SK-N-SH treated with all-trans-retinoic acid at 6 μM for 48 hours (cell line): ENCODE results near the gene HMX1.
A peak's percentile ranks its signal among the peaks of the same experiment; 100 is the strongest.

Source experiments
- ATAC-seq: fragments of 200-7000 bp; cut with Tn5 transposase; 3 replicates; pipeline ENCODE4 v1.9.1; 2020; ENCODE audit warnings: mild to moderate bottlenecking, moderate library complexity
- ARNTL ChIP-seq: fragments of 450-650 bp; formaldehyde crosslinking; IDR thresholded peaks from 2 replicates; pipeline ENCODE4 v1.5.0; 2020; ENCODE audit warnings: low read depth, mild to moderate bottlenecking, moderate library complexity, borderline replicate concordance
- BACH2 ChIP-seq: fragments of 250-450 bp; sonication (Bioruptor Pico); IDR thresholded peaks from 2 replicates; pipeline ENCODE4 v1.9.0; 2021; ENCODE audit warnings: mild to moderate bottlenecking, borderline replicate concordance
- CSDC2 ChIP-seq: fragments of 250-450 bp; sonication (Bioruptor Pico); IDR thresholded peaks from 2 replicates; pipeline ENCODE4 v1.5.0; 2020; ENCODE audit warnings: mild to moderate bottlenecking, moderate library complexity
- ESRRG ChIP-seq: fragments of 250-450 bp; sonication (Bioruptor Pico); IDR thresholded peaks from 2 replicates; pipeline ENCODE4 v1.6.1; 2021; ENCODE audit warnings: mild to moderate bottlenecking
- GLIS3 ChIP-seq: fragments of 250-450 bp; sonication (Bioruptor Pico); IDR thresholded peaks from 2 replicates; pipeline ENCODE4 v1.5.0; 2020; ENCODE audit warnings: mild to moderate bottlenecking, moderate library complexity
- ISL1 ChIP-seq: fragments of 250-450 bp; sonication (Bioruptor Pico); IDR thresholded peaks from 2 replicates; pipeline ENCODE4 v2.1.2; 2022; ENCODE audit warnings: mild to moderate bottlenecking, moderate library complexity
- OSR1 ChIP-seq: fragments of 250-450 bp; sonication (Bioruptor Pico); IDR thresholded peaks from 2 replicates; pipeline ENCODE4 v1.8.0; 2022; ENCODE audit warnings: moderate library complexity, mild to moderate bottlenecking, inconsistent platforms
- RARB ChIP-seq: fragments of 250-450 bp; sonication (Bioruptor Pico); IDR thresholded peaks from 2 replicates; pipeline ENCODE4 v1.8.0; 2021; ENCODE audit warnings: mild to moderate bottlenecking, moderate library complexity
- SNAI2 ChIP-seq: fragments of 250-450 bp; sonication (Bioruptor Pico); IDR thresholded peaks from 2 replicates; pipeline ENCODE4 v1.5.0; 2020; ENCODE audit warnings: mild to moderate bottlenecking, moderate library complexity
- TCF4 ChIP-seq: fragments of 250-450 bp; sonication (Bioruptor Pico); IDR thresholded peaks from 2 replicates; pipeline ENCODE4 v1.8.0; 2021; ENCODE audit warnings: mild to moderate bottlenecking, moderate library complexity, borderline replicate concordance
- ZC3H10 ChIP-seq: fragments of 250-450 bp; sonication (Bioruptor Pico); IDR thresholded peaks from 2 replicates; pipeline ENCODE4 v1.5.1; 2021; ENCODE audit warnings: mild to moderate bottlenecking, moderate library complexity
- ZFP3 ChIP-seq: fragments of 250-450 bp; sonication (Bioruptor Pico); IDR thresholded peaks from 2 replicates; pipeline ENCODE4 v1.5.0; 2020; ENCODE audit warnings: mild to moderate bottlenecking, moderate library complexity
- ZFP30 ChIP-seq: fragments of 450-650 bp; formaldehyde crosslinking; IDR thresholded peaks from 2 replicates; pipeline ENCODE4 v1.5.0; 2022; ENCODE audit warnings: mild to moderate bottlenecking, moderate library complexity
- ZNF565 ChIP-seq: fragments of 450-650 bp; formaldehyde crosslinking; conservative IDR thresholded peaks from 2 replicates; pipeline ENCODE4 v1.5.0; 2020; ENCODE audit warnings: low read depth, mild to moderate bottlenecking, moderate library complexity
- ZNF8 ChIP-seq: fragments of 450-650 bp; formaldehyde crosslinking; IDR thresholded peaks from 2 replicates; pipeline ENCODE4 v1.5.0; 2020; ENCODE audit warnings: mild to moderate bottlenecking, moderate library complexity
- TF ChIP-seq, protein P1 (sequence below): fragments of 250-450 bp; sonication (Bioruptor Pico); IDR thresholded peaks from 2 replicates; pipeline ENCODE4 v1.5.1; 2020; ENCODE audit warnings: low read depth, mild to moderate bottlenecking, moderate library complexity
- TF ChIP-seq, protein P2 (sequence below): fragments of 250-450 bp; sonication (Bioruptor Pico); IDR thresholded peaks from 2 replicates; pipeline ENCODE4 v1.5.1; 2021; ENCODE audit warnings: mild to moderate bottlenecking, moderate library complexity
- TF ChIP-seq, protein P3 (sequence below): fragments of 250-450 bp; sonication (Bioruptor Pico); IDR thresholded peaks from 2 replicates; pipeline ENCODE4 v1.5.0; 2020; ENCODE audit warnings: mild to moderate bottlenecking, moderate library complexity
- TF ChIP-seq, protein P4 (sequence below): fragments of 250-450 bp; sonication (Bioruptor Pico); IDR thresholded peaks from 2 replicates; pipeline ENCODE4 v1.8.0; 2020; ENCODE audit warnings: mild to moderate bottlenecking, moderate library complexity, borderline replicate concordance

The HMX1 gene

DNA sequence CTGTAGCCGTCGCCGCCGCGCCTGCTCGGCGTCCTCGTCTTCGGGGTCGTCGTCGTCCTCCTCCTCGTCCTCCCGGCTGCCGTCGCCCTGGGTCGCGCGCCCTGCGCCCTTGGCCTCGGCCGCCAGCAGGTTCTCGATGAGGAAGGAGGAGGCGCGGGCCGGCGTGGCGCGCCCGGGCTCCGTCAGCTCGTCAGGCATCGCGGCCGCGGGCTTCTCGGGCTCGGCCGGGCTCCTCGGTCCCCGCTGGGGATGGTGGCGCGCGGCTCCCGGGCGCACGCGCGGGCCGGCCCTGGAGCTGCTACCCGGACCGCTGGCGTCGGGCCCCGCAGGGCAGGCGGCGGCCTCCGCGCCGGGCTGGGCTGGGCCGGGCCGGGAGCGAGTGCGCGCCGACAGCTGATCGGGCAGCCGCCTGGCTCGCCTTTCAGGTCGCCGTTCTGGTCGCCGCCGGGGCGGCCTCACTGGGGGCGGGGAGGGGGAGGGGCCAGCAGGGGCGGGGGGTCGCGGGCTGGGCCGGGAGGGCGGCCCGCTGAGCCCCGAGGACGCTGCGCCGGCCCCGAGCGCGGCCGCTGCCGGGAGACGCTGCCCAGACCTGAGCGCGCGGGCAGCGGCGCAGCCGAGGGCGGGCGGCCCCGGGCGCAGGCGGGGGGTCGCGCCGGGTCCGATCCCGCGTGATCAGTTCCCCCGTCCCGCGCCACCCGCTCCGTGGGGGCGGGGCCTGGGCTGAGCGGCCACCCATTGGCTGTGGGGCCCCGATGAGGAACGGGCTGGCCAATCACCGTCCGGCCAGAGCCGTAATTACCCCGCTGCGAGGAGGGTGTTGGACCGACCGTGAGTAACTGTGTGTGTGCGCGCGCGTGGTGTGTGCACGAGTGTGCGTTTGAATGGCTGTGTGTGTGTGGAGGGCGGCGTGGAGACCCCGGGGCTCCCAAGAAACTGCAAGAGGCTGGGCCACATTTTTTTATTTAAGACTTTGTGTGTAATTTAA is at the start of gene HMX1:
HMX1 (minus strand) TSS at position 423 of the 985 bp plus-strand sequence; CDS start at position 198, 225 bp downstream.
- peak; percentile 63; the same call in 2 of the 3 replicates for ATAC-seq
- TF ChIP-seq ZFP30 (no peak), ZNF8 (CRISPR knock-in tag) (no peak), ARNTL (no peak), RARB (CRISPR knock-in tag) (no peak), ZC3H10 (no peak), ZNF565 (CRISPR knock-in tag) (no peak)
- TF ChIP-seq, protein P1, sequence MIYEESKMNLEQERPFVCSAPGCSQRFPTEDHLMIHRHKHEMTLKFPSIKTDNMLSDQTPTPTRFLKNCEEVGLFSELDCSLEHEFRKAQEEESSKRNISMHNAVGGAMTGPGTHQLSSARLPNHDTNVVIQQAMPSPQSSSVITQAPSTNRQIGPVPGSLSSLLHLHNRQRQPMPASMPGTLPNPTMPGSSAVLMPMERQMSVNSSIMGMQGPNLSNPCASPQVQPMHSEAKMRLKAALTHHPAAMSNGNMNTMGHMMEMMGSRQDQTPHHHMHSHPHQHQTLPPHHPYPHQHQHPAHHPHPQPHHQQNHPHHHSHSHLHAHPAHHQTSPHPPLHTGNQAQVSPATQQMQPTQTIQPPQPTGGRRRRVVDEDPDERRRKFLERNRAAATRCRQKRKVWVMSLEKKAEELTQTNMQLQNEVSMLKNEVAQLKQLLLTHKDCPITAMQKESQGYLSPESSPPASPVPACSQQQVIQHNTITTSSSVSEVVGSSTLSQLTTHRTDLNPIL (CRISPR knock-in tag): no peak

DNA sequence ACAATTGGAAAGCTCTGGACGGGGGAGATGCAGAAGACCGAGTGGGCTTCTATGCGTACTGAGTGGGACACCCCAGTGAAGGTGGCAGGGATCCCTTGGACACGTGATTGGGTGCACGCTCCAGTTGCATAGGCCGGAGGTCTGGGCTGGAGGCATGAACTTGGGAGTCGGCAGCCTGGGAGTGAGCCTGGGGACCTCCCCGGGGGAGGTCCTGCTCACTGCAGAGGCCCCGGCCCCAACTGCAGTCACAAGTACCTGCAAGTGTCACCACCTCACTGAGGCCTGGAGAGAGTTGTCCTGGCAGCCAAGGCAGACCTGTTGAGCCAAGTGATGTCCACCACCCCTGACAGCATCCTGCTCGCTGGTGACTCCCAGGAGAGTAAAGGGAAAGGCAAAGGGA is 49.3 kb upstream of the HMX1 start:
- TF ChIP-seq SNAI2 (CRISPR knock-in tag): no peak
- TF ChIP-seq, all 23 proteins: peak for 0

DNA sequence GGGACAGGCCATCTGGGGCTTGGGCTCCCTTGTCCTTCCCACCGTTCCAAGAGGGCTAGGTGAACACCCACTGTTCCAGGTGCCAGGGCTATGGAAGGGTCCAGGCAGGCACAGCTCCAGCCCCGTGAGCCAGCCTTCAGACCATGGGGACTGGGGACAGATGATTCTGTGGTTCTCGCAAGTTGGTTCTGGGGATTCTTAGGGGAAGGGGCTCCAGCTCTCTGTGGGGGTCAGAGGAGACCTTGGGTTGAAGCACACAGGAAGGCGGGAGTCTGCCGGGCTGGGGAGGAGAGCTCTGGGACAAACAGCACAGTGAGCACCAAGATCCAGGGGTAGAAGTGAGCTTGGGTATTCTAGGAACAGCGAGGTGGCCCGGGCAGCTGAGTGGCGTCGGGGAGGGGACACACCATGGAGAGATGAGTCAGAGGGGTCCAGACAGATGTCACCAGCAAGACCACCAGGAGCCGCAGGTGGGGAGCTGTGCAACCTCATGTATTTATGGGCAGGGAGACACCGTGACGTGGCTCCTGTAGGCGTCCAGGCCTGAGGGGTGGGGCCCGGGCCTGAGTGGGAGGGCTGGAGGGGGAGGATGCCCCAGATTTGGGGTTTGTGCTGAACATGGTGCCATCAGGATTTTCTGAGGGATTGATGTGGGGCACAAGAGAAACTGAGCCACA is 48.8 kb upstream of the HMX1 start:
- ATAC-seq: no peak
- TF ChIP-seq BACH2 (no peak), OSR1 (CRISPR knock-in tag) (no peak), TCF4 (CRISPR knock-in tag) (no peak), ZNF8 (CRISPR knock-in tag) (no peak), RARB (CRISPR knock-in tag) (no peak), GLIS3 (no peak)

More for the DNA sequence above, 49.3 kb upstream of the HMX1 start:
- ATAC-seq: no peak

DNA sequence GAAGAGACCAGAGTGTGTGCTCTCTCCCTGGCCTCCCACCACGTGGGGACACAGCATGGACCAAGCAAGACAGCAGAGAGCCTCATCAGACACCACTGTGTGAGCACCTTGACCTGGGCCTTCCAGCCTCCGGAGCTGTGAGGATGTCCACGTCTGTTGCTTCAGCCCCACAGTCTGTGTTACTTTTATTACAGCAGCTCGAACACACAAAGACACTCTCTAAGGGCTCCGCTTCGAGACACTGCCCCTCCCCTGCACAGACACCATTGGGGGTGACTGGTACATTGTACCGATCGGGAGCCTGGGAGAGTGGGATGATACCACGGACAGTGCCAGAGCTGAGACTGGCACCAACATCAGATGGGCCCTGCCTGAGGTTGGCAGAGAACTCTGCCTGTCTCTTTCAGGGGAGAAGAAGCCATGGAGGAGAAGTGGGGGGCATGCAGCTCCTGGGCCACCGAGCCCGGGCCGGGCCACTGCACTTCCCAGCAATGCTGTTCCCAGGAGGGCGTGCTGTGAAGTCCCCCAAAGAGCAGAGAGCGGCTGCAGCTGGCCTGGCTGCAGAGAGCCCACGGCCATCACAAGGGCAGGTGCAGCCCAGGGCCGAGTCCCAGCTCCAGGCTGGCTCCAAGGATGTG is 48.1 kb upstream of the HMX1 start:
- TF ChIP-seq SNAI2 (CRISPR knock-in tag): no peak
- no peak for TF ChIP-seq ZNF565 (CRISPR knock-in tag)
- ATAC-seq: no peak

DNA sequence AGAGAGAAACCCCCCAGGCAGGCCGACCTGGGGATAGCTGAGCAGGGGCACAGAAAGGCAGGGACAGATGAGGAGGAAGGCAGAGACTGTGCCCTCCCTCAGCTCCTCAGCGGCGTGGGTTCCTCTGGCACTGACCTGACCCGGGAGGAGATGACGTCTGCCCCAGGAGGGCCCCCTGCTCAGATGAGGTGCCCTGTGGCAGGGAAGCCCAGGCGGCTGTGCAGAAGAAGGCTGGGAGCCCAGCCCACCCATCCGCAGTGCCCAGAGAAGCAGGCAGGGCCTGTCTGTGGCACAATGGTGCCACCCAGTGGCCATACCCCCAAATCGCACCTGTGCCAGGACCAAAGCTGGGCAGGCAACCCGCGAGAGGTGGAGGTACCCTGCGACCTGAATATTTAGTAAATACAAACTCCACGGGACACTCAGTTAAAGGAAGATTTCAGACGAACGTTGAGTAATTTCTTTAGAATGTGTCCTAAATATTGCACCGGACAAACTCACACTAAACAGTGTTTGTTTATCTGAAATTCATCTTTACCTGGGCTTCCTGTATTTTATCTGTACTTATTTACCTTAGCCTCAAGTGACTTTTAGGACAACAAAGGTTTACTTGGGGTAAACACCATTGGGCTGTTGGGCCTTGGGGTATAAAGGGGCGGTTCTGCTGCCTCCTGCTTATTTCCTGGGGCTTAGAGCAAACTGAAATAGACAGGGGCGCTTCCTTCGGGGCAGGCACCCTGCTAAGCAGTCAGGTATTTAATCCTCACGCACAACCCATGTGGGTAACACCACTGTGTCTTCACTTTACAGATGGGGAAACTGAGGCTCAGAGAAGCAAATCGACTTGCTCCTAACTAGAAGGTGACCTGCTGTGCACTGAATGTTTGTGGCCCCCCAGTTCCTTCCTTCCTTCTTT is 46.5 kb upstream of the HMX1 start:
- ATAC-seq: peak; percentile 89
- TF ChIP-seq, protein P2, sequence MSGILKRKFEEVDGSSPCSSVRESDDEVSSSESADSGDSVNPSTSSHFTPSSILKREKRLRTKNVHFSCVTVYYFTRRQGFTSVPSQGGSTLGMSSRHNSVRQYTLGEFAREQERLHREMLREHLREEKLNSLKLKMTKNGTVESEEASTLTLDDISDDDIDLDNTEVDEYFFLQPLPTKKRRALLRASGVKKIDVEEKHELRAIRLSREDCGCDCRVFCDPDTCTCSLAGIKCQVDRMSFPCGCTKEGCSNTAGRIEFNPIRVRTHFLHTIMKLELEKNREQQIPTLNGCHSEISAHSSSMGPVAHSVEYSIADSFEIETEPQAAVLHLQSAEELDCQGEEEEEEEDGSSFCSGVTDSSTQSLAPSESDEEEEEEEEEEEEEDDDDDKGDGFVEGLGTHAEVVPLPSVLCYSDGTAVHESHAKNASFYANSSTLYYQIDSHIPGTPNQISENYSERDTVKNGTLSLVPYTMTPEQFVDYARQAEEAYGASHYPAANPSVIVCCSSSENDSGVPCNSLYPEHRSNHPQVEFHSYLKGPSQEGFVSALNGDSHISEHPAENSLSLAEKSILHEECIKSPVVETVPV (CRISPR knock-in tag): no peak

DNA sequence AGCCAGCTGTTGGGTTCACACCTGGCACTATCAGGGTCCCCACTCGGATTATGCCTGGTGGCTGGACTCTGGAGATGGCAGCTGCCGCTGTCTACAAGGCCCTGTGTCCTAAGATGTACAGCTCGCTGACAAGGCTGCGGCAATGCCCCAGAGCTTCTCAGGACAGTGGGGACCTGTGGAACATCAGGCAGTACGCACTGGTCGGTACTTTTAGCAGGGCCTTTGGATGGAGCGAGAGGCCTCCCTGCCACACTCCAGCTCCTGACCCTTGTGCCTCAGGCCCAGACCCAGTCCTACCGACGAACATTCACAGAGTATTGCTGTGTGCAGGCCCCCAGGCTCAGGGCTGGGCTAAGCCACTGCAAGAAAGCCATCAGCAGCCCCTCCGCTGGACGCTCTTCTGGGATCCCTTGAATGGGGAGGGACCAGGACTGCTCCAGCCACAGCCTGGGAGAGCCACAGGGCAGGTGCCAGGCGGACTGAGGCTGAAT is 45.7 kb upstream of the HMX1 start:
- peak; percentile 38; the same call in 2 of the 3 replicates for ATAC-seq
- TF ChIP-seq, protein P3, sequence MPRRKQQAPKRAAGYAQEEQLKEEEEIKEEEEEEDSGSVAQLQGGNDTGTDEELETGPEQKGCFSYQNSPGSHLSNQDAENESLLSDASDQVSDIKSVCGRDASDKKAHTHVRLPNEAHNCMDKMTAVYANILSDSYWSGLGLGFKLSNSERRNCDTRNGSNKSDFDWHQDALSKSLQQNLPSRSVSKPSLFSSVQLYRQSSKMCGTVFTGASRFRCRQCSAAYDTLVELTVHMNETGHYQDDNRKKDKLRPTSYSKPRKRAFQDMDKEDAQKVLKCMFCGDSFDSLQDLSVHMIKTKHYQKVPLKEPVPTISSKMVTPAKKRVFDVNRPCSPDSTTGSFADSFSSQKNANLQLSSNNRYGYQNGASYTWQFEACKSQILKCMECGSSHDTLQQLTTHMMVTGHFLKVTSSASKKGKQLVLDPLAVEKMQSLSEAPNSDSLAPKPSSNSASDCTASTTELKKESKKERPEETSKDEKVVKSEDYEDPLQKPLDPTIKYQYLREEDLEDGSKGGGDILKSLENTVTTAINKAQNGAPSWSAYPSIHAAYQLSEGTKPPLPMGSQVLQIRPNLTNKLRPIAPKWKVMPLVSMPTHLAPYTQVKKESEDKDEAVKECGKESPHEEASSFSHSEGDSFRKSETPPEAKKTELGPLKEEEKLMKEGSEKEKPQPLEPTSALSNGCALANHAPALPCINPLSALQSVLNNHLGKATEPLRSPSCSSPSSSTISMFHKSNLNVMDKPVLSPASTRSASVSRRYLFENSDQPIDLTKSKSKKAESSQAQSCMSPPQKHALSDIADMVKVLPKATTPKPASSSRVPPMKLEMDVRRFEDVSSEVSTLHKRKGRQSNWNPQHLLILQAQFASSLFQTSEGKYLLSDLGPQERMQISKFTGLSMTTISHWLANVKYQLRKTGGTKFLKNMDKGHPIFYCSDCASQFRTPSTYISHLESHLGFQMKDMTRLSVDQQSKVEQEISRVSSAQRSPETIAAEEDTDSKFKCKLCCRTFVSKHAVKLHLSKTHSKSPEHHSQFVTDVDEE: no peak
- TF ChIP-seq ARNTL (no peak), ISL1 (CRISPR knock-in tag) (no peak), ZFP3 (CRISPR knock-in tag) (no peak), ZNF8 (CRISPR knock-in tag) (no peak), ESRRG (no peak), GLIS3 (no peak), CSDC2 (CRISPR knock-in tag) (no peak), BACH2 (no peak)
- TF ChIP-seq, protein P4, sequence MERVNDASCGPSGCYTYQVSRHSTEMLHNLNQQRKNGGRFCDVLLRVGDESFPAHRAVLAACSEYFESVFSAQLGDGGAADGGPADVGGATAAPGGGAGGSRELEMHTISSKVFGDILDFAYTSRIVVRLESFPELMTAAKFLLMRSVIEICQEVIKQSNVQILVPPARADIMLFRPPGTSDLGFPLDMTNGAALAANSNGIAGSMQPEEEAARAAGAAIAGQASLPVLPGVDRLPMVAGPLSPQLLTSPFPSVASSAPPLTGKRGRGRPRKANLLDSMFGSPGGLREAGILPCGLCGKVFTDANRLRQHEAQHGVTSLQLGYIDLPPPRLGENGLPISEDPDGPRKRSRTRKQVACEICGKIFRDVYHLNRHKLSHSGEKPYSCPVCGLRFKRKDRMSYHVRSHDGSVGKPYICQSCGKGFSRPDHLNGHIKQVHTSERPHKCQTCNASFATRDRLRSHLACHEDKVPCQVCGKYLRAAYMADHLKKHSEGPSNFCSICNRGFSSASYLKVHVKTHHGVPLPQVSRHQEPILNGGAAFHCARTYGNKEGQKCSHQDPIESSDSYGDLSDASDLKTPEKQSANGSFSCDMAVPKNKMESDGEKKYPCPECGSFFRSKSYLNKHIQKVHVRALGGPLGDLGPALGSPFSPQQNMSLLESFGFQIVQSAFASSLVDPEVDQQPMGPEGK (CRISPR knock-in tag): no peak
- TF ChIP-seq, protein P1 (CRISPR knock-in tag): no peak
